ENCODE measurements around the gene MYH11. TPM values are rescaled to one million over a fixed set of nuclear protein-coding genes. Genes with fewer than 3 reads are reported as not detected.
A peak's percentile ranks its signal among the peaks of the same experiment; 100 is the strongest.
"Not testable (repeated sequence)": the region's sequence is repeated elsewhere in the genome, so short reads cannot be mapped to it uniquely, and the experiment has no call there.

The MYH11 gene
- total and polyA plus RNA-seq, 5 donors from 2014 or later = 0.15 to 0.67 (median 0.43) TPM; not detected in 1

DNA sequence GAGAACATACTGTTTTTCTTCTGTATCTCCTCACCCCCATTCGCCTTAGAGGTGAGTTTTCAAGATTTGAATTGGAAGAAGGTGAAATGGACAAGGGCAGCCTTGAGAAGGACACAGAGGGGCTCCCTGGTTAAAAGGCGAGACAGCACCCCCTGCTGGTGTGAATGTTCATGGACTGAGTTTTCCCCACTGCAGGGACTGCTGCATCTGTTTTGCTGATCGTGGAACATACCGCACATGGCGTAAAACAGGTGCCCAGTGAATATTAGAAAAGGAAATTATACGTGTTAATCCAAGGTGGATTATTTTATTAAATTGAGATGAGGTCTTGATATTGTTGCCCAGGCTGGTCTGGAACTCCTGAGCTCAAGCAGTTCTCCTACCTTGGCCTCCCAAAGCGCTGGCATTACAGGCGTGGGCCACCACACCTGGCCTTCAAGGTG is 152.3 kb downstream of the MYH11 start:
- peak overlapping the region in 2 of 3 donors; percentile 15 to 79 for H3K27ac Mint-ChIP-seq
- no peaks in the 10 kb centered on the region for H3K27me3 Mint-ChIP-seq
- ATAC-seq (ENCODE audit: low read depth in 2 of 2) (peak; percentile 61 to 71), DNase-seq (peak; percentile 53 to 72 (median 66))
- H3K27ac ChIP-seq (ENCODE audit: insufficient read depth, low read length, poor library complexity, severe bottlenecking) = peak overlapping the region; percentile 18
- no peaks in the 10 kb centered on the region for H3K4me1 ChIP-seq (ENCODE audit: control insufficient read depth, insufficient read depth, low read length, poor library complexity, severe bottlenecking)
- H3K36me3 Mint-ChIP-seq = peaks cover 28% of the 10 kb centered on the region
- no peak overlapping the region for H3K4me3 ChIP-seq (ENCODE audit: low read depth, low read length)
- no peaks in the 10 kb centered on the region for H3K9me3 ChIP-seq (ENCODE audit: control insufficient read depth in 2 of 2, low read length in 2 of 2)
- no peaks in the 10 kb centered on the region for H3K27me3 ChIP-seq (ENCODE audit: control insufficient read depth, insufficient read depth, low read length)
- H3K36me3 ChIP-seq (ENCODE audit: control insufficient read depth, insufficient read depth, low read length) = peaks cover 56% of the 10 kb centered on the region
- peaks cover 0 to 1% (median 0%) of the 10 kb centered on the region in 7 donors for H3K9me3 Mint-ChIP-seq
- peaks cover 5 to 21% (median 14%) of the 10 kb centered on the region in 4 donors for H3K4me1 Mint-ChIP-seq
- no peak overlapping the region for H3K4me3 Mint-ChIP-seq

GRCh38 chr16:15703029-15703736 is 153.6 kb downstream of the MYH11 start:
- Mint-ChIP-seq H3K27ac (peak overlapping the region; percentile 40 to 76 (median 64)), H3K9me3 (peaks cover 0 to 1% (median 0%) of the 10 kb centered on the region in 7 donors), H3K36me3 (peaks cover 29% of the 10 kb centered on the region), H3K4me1 (peaks cover 5 to 21% (median 14%) of the 10 kb centered on the region in 4 donors), H3K27me3 (no peaks in the 10 kb centered on the region), H3K4me3 (no peak overlapping the region)
- Histone ChIP-seq H3K9me3 (ENCODE audit: control insufficient read depth in 2 of 2, low read length in 2 of 2) (no peaks in the 10 kb centered on the region), H3K27ac (ENCODE audit: insufficient read depth, low read length, poor library complexity, severe bottlenecking) (no peak overlapping the region), H3K4me3 (ENCODE audit: low read depth, low read length) (no peak overlapping the region), H3K27me3 (ENCODE audit: control insufficient read depth, insufficient read depth, low read length) (no peaks in the 10 kb centered on the region), H3K36me3 (ENCODE audit: control insufficient read depth, insufficient read depth, low read length) (peaks cover 60% of the 10 kb centered on the region), H3K4me1 (ENCODE audit: control insufficient read depth, insufficient read depth, low read length, poor library complexity, severe bottlenecking) (no peaks in the 10 kb centered on the region)
- ATAC-seq (ENCODE audit: low read depth in 2 of 2) = no peak
- DNase-seq = no peak

DNA sequence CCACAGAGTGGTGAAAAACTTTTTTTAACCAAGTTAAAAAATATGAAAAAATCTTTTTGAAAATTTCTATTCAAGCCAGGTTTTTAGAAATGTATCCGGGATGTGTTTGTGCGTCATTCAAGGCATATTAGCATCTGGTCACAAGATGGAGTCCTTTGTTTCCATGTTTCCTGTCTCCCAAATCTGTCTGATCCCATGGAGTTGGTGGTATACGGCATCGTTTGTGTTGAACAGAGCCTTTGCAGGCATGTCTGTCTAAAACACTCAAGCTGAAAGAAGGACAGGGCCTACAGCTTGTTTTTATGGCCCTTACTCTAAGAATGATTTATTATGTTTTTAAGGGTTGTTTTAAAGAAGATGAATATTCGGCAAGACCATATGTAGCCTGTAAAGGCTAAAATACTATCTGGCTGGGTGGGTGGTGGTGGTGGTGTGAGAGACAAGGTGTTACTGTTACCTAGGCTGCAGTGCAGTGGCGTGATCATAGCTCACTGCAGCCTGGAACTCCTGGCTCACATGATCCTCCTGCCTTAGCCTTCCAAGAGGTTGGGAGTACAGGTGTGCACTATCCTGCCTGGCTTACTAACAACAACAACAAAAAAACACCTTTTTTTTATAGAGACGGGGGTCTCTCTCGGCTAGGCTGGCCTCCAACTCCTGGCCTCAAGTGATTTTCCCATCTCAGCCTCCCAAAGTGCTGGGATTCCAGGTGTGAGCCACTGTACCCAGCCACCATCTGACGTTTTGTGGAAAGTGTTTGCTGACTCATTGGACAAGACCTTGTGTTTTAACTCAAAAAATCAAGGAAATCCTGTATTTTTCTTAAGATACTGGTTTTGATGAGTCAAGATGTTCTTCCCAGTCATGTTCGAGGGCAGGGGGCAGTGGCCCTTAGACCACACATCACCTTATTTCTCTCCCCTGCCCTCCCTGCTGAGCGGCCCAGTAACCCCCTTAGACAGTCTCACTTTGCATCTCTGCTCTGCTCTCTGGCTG is 154.6 kb downstream of the MYH11 start:
- no peaks in the 10 kb centered on the region for H3K4me1 ChIP-seq (ENCODE audit: control insufficient read depth, insufficient read depth, low read length, poor library complexity, severe bottlenecking)
- peaks cover 27% of the 10 kb centered on the region for H3K36me3 Mint-ChIP-seq

GRCh38 chr16:15701367-15701766 is 155.5 kb downstream of the MYH11 start:
- peaks cover 0 to 1% (median 0%) of the 10 kb centered on the region in 7 donors for H3K9me3 Mint-ChIP-seq
- H3K4me3 Mint-ChIP-seq = no peak overlapping the region
- no peak overlapping the region for H3K27ac Mint-ChIP-seq
- peaks cover 27% of the 10 kb centered on the region for H3K36me3 Mint-ChIP-seq
- DNase-seq (no peak), ATAC-seq (ENCODE audit: low read depth in 2 of 2) (no peak)
- Histone ChIP-seq H3K9me3 (ENCODE audit: control insufficient read depth in 2 of 2, low read length in 2 of 2) (no peaks in the 10 kb centered on the region), H3K27ac (ENCODE audit: insufficient read depth, low read length, poor library complexity, severe bottlenecking) (no peak overlapping the region), H3K36me3 (ENCODE audit: control insufficient read depth, insufficient read depth, low read length) (peaks cover 70% of the 10 kb centered on the region), H3K27me3 (ENCODE audit: control insufficient read depth, insufficient read depth, low read length) (no peaks in the 10 kb centered on the region), H3K4me3 (ENCODE audit: low read depth, low read length) (no peak overlapping the region), H3K4me1 (ENCODE audit: control insufficient read depth, insufficient read depth, low read length, poor library complexity, severe bottlenecking) (no peaks in the 10 kb centered on the region)
- no peaks in the 10 kb centered on the region for H3K27me3 Mint-ChIP-seq
- peaks cover 5 to 21% (median 14%) of the 10 kb centered on the region in 4 donors for H3K4me1 Mint-ChIP-seq

More for the DNA sequence above, 154.6 kb downstream of the MYH11 start:
- Mint-ChIP-seq H3K27ac (peak overlapping the region in 1 of 3 donors; percentile 64), H3K27me3 (no peaks in the 10 kb centered on the region), H3K4me3 (no peak overlapping the region), H3K9me3 (peaks cover 0 to 1% (median 0%) of the 10 kb centered on the region in 7 donors), H3K4me1 (peaks cover 5 to 21% (median 14%) of the 10 kb centered on the region in 4 donors)
- Histone ChIP-seq H3K36me3 (ENCODE audit: control insufficient read depth, insufficient read depth, low read length) (peaks cover 65% of the 10 kb centered on the region), H3K4me3 (ENCODE audit: low read depth, low read length) (no peak overlapping the region), H3K9me3 (ENCODE audit: control insufficient read depth in 2 of 2, low read length in 2 of 2) (no peaks in the 10 kb centered on the region), H3K27me3 (ENCODE audit: control insufficient read depth, insufficient read depth, low read length) (no peaks in the 10 kb centered on the region), H3K27ac (ENCODE audit: insufficient read depth, low read length, poor library complexity, severe bottlenecking) (no peak overlapping the region)
- ATAC-seq (ENCODE audit: low read depth in 2 of 2) = no peak
- no peak for DNase-seq

GRCh38 chr16:15699819-15700218 is 157.0 kb downstream of the MYH11 start:
- Mint-ChIP-seq H3K27ac (no peak overlapping the region), H3K4me1 (peaks cover 5 to 14% (median 11%) of the 10 kb centered on the region in 4 donors), H3K36me3 (peaks cover 33% of the 10 kb centered on the region), H3K27me3 (no peaks in the 10 kb centered on the region), H3K4me3 (no peak overlapping the region), H3K9me3 (peaks cover 0 to 1% (median 0%) of the 10 kb centered on the region in 7 donors)
- Histone ChIP-seq H3K27ac (ENCODE audit: insufficient read depth, low read length, poor library complexity, severe bottlenecking) (no peak overlapping the region), H3K4me3 (ENCODE audit: low read depth, low read length) (no peak overlapping the region), H3K9me3 (ENCODE audit: control insufficient read depth in 2 of 2, low read length in 2 of 2) (no peaks in the 10 kb centered on the region), H3K4me1 (ENCODE audit: control insufficient read depth, insufficient read depth, low read length, poor library complexity, severe bottlenecking) (no peaks in the 10 kb centered on the region), H3K27me3 (ENCODE audit: control insufficient read depth, insufficient read depth, low read length) (no peaks in the 10 kb centered on the region), H3K36me3 (ENCODE audit: control insufficient read depth, insufficient read depth, low read length) (peaks cover 80% of the 10 kb centered on the region)
- ATAC-seq (ENCODE audit: low read depth in 2 of 2) (no peak), DNase-seq (no peak)

- Histone ChIP-seq H3K36me3 (ENCODE audit: control insufficient read depth, insufficient read depth, low read length) (peaks cover 96% of the 10 kb centered on the region), H3K27ac (ENCODE audit: insufficient read depth, low read length, poor library complexity, severe bottlenecking) (no peak overlapping the region), H3K4me1 (ENCODE audit: control insufficient read depth, insufficient read depth, low read length, poor library complexity, severe bottlenecking) (no peaks in the 10 kb centered on the region), H3K4me3 (ENCODE audit: low read depth, low read length) (no peak overlapping the region), H3K9me3 (ENCODE audit: control insufficient read depth in 2 of 2, low read length in 2 of 2) (no peaks in the 10 kb centered on the region), H3K27me3 (ENCODE audit: control insufficient read depth, insufficient read depth, low read length) (no peaks in the 10 kb centered on the region)
- no peak for DNase-seq
- Mint-ChIP-seq H3K9me3 (no peaks in the 10 kb centered on the region), H3K4me3 (no peak overlapping the region), H3K4me1 (no peaks in the 10 kb centered on the region), H3K36me3 (peaks cover 29% of the 10 kb centered on the region), H3K27me3 (no peaks in the 10 kb centered on the region), H3K27ac (peak overlapping the region in 1 of 3 donors; percentile 38)
- no peak for ATAC-seq (ENCODE audit: low read depth in 2 of 2)
These were observed 162.3 kb downstream of the MYH11 start for GRCh38 chr16:15694499-15694898.

DNA sequence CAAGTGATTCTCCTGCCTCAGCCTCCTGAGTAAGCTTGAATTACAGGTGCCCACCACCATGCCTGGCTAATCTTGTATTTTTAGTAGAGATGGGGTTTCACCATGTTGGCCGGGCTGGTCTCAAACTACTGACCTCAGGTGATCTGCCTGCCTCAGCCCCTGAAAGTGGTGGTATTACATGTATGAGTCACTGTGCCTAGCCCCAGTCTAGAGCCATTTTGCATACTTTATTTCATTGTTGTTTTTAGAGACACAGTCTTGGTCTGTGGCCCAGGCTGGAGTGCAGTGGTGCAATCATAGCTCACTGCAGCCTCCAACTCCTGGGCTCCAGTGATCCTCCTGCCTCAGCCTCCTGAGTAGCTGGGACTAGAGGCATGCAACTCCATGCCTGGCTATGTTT is 164.3 kb downstream of the MYH11 start:
- H3K36me3 Mint-ChIP-seq = peaks cover 35% of the 10 kb centered on the region
- H3K4me3 Mint-ChIP-seq; H3K9me3 Mint-ChIP-seq; ATAC-seq (ENCODE audit: low read depth in 2 of 2); H3K27ac Mint-ChIP-seq; H3K4me3 ChIP-seq (ENCODE audit: low read depth, low read length); H3K27me3 ChIP-seq (ENCODE audit: control insufficient read depth, insufficient read depth, low read length); H3K9me3 ChIP-seq (ENCODE audit: control insufficient read depth in 2 of 2, low read length in 2 of 2); H3K4me1 ChIP-seq (ENCODE audit: control insufficient read depth, insufficient read depth, low read length, poor library complexity, severe bottlenecking); H3K27ac ChIP-seq (ENCODE audit: insufficient read depth, low read length, poor library complexity, severe bottlenecking); H3K27me3 Mint-ChIP-seq; DNase-seq; H3K4me1 Mint-ChIP-seq: not testable (repeated sequence)
- peaks cover 93% of the 10 kb centered on the region for H3K36me3 ChIP-seq (ENCODE audit: control insufficient read depth, insufficient read depth, low read length)

All from CD4-positive, CD25-positive, alpha-beta regulatory T cell (primary cell).